ENCODE results near the gene PTCD3. TPM values are rescaled to one million over a fixed set of nuclear protein-coding genes. Genes with fewer than 3 reads are reported as not detected.

PTCD3 gene
- total and polyA plus RNA-seq, 2 of the 4 experiments (the other 2 are of a cell fraction), result 44.0 to 48.9 TPM

DNA sequence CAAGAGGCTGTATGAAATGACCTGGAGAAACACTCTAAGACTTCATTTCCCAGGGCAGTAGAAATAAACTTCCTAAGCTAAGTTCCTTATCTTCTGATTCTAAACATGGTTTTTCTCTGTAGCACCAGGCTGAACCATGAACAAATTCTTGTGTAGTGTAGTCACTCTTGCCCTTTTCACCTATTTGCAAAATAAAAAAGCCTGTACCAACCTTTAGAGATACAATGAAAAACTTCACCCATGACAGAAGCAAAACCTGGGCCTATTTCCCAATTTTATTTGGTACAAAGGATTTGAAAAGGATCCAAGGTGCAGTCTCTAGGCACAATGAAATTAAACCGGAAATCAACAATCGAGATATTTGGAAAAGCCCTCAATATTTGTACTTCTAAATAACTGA, 44.0 kb upstream of the PTCD3 start:
- Histone ChIP-seq H3K23ac (ENCODE audit: low read depth, low read length) (no peak overlapping the region), H3K9me3 (ENCODE audit: control insufficient read depth, insufficient read depth, low read length) (no peaks in the 10 kb centered on the region), H2BK5ac (ENCODE audit: low read depth, low read length, poor library complexity, severe bottlenecking) (peak overlapping the region; percentile 69), H3K9me1 (ENCODE audit: insufficient read depth, low read length) (peaks cover 2% of the 10 kb centered on the region), H3K4ac (ENCODE audit: low read depth, low read length) (no peak overlapping the region), H3K36me3 (ENCODE audit: control insufficient read depth, insufficient read depth, low read length) (peaks cover 9% of the 10 kb centered on the region), H3K9ac (ENCODE audit: low read depth, low read length) (no peak overlapping the region), H3K4me1 (ENCODE audit: control insufficient read depth, insufficient read depth, low read length) (peaks cover 2% of the 10 kb centered on the region), H3K4me2 (ENCODE audit: low read depth, low read length) (no peak overlapping the region; the same call in 1 of the 2 replicates), H2AFZ (replicated peaks; ENCODE audit: low read length, poor library complexity) (no peak overlapping the region), H3K56ac (ENCODE audit: extremely low read depth, insufficient read depth, low read length) (no peak overlapping the region), H4K20me1 (ENCODE audit: insufficient read depth, low read length) (no peaks in the 10 kb centered on the region; the same call in 1 of the 2 replicates), H3K27me3 (ENCODE audit: control insufficient read depth, insufficient read depth, low read length) (no peaks in the 10 kb centered on the region), H3K14ac (replicated peaks; ENCODE audit: low read depth, low read length) (no peak overlapping the region), H3K18ac (ENCODE audit: low read depth, low read length) (no peak overlapping the region), H3K79me1 (ENCODE audit: low read depth in 1 of 2, low read length in 2 of 2) (peaks cover 11 to 17% of the 10 kb centered on the region in 2 experiments), H3K4me3 (ENCODE audit: insufficient read depth, low read depth, low read length) (no peak overlapping the region), H4K5ac (ENCODE audit: low read depth, low read length) (no peak overlapping the region), H2BK20ac (ENCODE audit: low read depth, low read length) (no peak overlapping the region), H2BK15ac (ENCODE audit: low read depth, low read length) (no peak overlapping the region), H2AK5ac (ENCODE audit: low read depth, low read length) (no peak overlapping the region), H2AK9ac (replicated peaks; ENCODE audit: low read depth, low read length, poor library complexity) (no peak overlapping the region), H4K91ac (ENCODE audit: insufficient read depth, low read depth, low read length) (no peak overlapping the region), H3K27ac (ENCODE audit: insufficient read depth, low read length) (peak overlapping the region; percentile 47; the same call in 1 of the 2 replicates), H2BK120ac (ENCODE audit: low read depth, low read length) (no peak overlapping the region), H4K8ac (ENCODE audit: low read depth in 2 of 2, low read length in 2 of 2) (no peak overlapping the region)
- CTCF ChIA-PET, result no interaction called here
- in situ Hi-C loops (cut with MboI; ENCODE audit: low sequenced_read_pairs), result no loop called here
- ATAC-seq (ENCODE audit: low read depth), result peak; percentile 93
- TF ChIP-seq MAFK (IDR thresholded peaks at IDR 0.05; ENCODE audit: low read depth, low read length), result no peak
- peak; percentile 42; the same call in 1 of the 2 replicates for TF ChIP-seq CEBPB (IDR thresholded peaks at IDR 0.05; ENCODE audit: low read depth, low read length)
- TF ChIP-seq POLR2A (IDR thresholded peaks at IDR 0.05; ENCODE audit: low read depth, low read length), result no peak
- no peak for TF ChIP-seq RCOR1 (IDR thresholded peaks at IDR 0.05; ENCODE audit: insufficient replicate concordance, low read length)
- no peak for TF ChIP-seq BHLHE40 (IDR thresholded peaks at IDR 0.05; ENCODE audit: low read depth, low read length)
- no peak for TF ChIP-seq RFX5 (IDR thresholded peaks at IDR 0.05; ENCODE audit: low read depth, low read length)
- peak; percentile 32; the same call in 1 of the 2 replicates for TF ChIP-seq FOS (IDR thresholded peaks at IDR 0.05; ENCODE audit: low read depth, low read length)
- no peak for TF ChIP-seq SMC3 (IDR thresholded peaks at IDR 0.05; ENCODE audit: low read depth, low read length)
- no peak for TF ChIP-seq MXI1 (IDR thresholded peaks at IDR 0.05; ENCODE audit: borderline replicate concordance, low read depth, low read length)
- dilution Hi-C loops (cut with HindIII; ENCODE audit: low sequenced_read_pairs, unreplicated experiment), result no loop called here
- intact Hi-C loops (cut with micrococcal nuclease), result no loop called here
- no CpG with 5 or more reads among the region's 2 CpGs for whole genome bisulfite sequencing, 2 experiments (ENCODE audit: extremely low coverage in 2 of 2, insufficient read length in 1 of 2)
- POLR2A ChIA-PET (ENCODE audit: unreplicated experiment), result no interaction called here
- no TSS peak for BruUV-seq (replicated peaks)
- peak; percentile 80 for DNase-seq
